GM19043 (cell line): Measurements from ENCODE around the gene PAX7.

Source experiments
- ATAC-seq: cut with Tn5 transposase; IDR thresholded peaks from one replicate; pipeline ENCODE4 v1.9.1; 2021; ENCODE audit warnings: low read depth; ENCODE audit not compliant: unreplicated experiment

Gene PAX7

DNA sequence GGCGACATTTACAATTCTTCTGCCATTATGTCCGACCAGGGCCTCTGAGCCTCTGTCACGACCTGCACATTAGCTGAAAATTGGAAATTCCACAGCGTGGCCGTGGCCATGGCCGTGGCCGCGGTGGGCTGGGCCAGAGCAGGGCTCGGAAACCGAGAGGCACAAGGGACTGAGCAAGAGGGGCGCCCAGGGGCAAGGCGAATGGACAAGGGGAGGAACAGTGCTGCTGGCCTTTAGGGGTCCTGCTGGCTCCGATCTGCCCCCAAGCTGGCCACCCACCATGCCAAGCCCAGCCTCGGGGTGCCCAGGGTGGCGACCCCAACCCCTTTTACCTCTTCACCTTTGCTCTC is 153.8 kb downstream of the PAX7 start:
- ATAC-seq: no peak

DNA sequence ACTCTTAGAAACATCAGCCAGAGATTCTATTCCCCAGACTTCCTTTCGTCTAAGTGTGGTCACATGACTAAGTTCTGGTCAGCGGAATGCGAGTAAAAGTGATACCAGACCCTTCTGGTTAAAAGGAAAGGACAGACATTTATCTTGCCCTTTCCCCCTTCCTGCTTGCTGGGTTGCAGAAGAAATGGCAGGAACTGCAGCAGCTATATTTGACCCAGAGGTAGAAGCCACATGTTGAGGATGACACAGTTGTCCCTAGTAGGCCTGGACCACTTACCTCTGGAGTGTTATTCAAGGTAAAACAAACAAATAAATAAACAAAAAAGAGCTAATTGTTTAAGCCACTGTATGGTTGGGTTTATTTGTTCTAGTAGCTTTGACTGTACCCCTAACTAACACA is 155.5 kb downstream of the PAX7 start:
- ATAC-seq: no peak

DNA sequence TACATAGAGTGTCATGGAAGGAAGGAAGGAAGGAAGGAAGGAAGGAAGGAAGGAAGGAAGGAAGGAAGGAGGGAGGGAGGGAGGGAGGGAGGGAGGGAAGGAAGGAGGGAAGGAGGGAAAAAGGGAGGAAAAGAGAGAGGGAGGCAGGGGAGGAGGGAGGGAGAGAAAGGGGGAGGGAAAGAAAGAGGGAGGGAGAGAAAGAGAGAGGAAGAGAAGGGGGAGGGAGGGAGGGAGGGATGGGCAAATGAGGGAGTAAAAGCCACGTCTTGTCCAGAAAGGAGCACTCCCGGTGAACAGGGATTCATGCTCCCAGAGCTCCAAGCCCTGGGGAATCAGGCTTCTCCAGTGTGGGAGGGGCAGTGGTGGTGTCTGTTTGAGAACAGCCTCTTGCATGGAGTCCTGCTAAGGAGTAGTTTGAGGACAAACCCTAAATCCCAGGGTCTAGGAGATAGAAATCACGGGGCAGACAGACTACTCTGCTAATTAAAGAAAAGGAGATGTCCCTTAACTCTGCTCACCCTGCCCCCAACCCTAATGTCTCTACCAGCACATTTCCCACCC is 157.3 kb downstream of the PAX7 start:
- no peak for ATAC-seq

DNA sequence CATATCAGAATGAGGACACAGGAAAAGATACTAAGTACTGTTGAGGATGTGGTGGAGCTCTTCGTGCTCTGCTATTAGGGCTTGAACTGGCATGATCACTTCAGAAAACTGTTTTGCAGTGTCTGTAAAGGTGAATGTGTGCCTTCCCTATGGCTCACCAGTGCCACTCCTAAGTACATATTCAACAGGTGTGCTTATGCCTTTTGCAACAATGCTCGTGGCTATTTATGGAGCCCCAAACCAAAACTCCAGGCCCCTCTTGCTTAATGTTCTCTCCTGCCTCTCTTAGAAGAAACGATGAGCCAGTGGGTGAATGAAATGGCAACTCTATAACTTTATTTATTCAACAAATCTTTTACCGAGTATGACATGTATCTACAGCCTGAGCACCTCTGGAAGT is 158.6 kb downstream of the PAX7 start:
- no peak for ATAC-seq

DNA sequence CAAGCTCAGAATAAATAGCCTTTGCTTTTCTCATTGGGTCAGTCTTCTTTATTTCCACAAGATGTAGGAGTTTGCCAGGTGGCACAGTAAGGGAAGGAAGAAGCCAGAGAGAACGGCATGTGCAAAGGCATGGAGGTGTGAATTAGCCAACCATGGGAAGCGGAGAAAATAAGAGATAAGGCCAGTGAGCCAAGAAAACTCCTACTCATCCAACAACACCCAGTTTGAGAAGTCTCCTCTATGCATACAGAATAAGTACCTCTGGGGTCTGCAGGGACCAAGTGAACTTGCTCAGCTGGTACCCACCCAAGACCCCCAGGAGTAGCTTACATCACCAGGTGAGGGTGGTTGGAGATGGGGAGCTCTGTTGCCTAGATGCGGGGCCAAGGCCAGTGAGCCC is 162.1 kb downstream of the PAX7 start:
- ATAC-seq: no peak

DNA sequence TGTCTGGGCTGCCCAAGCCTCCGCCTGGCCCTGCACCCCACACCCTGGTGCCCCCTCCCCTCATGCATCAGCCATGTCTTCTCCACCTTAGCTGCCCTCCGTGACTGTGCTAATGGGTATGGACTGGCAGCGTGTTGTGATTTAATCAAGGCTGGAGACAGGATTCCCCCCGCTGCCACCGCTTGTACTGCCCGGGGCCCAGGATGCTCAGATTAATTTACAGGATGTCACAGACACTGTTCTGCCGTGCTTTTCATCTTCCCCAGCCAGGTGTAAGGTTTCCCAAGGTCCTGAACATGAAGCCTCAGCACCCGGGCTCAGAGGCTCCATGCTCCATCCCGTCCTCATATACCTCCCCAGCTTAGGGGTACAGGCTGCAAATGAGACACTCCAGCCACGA is 162.5 kb downstream of the PAX7 start:
- ATAC-seq: no peak

DNA sequence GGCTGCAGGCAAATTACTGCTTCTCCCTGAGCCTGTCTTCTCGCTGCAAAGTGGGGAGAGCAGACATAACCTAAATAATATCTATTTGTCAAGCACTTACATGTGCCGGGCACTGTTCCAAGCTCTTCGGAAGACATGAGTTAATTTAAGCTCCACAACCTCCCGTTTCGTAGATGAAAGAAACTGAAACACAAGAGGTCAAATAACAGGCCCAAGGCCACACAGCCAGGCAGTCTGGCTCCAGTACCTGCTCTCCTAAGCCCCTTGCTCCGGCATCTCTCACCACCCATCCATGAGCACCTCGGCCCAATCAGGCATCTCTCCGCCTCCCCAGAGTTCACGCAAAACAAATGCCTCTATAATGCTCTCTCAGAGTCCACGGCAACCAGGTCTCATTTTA is 163.4 kb downstream of the PAX7 start:
- ATAC-seq: no peak

DNA sequence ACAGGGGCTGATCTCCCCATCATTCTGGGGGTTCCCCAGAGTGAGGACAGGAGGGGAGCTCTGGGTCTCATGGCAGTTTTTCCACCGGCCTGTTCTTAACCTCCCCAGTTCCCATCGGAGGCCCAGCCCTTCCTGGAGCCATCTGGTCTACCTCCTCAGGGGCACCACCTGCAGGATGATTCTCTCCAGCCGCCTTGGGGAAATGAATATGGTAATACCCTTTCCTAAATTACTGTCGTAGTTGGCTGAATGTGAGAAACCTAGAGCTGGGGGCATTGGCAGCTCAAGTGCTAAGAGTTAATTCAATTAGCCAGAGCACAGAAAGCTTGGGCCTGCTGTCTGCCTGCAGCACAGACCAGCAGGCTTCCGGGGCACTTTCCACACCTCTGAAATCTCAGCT is 163.9 kb downstream of the PAX7 start:
- no peak for ATAC-seq

DNA sequence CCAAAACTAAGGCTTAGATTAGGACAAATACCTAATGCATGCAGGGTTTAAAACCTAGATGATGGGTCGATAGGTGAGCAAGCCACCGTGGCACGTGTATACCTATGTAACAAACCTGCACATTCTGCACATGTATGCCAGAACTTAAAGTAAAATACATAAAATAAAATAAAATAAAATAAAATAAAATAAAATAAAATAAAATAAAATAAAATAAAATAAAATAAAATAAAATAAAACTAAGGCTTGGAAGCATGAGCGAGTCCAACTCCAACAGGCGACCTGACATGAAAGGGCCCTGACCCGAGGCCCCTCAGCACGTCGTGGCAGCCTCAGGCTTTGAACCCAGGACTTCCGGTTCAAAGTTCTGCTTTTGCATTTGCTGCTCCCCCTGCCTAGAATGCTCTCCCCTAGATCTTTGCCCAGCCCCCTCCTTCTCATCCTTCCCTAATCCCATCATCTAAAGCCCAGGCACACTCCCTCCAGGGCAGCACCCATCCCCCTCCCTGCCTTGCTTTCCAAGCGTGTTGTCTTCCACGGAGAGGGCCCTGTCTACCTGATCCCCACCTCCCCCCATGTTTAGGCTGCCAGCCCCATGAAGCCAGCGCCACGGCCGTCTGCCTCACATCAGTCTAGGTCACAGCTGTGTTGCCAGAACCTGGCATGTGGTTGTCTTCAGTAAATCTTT is 164.5 kb downstream of the PAX7 start:
- no peak for ATAC-seq

DNA sequence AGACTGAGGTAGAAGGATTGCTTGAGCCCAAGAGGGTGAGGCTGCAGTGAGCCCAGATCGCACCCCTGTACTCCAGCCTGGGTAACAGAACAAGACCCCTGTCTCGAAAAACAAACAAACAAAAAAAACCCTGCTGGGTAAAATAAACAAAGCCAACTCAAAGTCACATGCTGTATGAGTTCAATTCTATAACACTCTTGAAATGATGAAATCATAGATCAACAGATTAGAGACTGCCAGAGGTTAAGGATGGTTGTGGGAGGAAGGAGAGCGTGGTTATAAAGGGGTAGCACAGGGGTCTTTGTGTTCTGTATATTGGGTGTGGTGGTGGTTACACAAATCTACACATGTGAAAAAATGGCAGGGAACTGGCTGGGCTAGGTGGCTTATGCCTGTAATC is 166.3 kb downstream of the PAX7 start:
- ATAC-seq: no peak
